GM12873 (cell line): ENCODE data around the gene CFAP300.

Source experiments
- CTCF ChIP-seq: IDR thresholded peaks from 2 replicates; pipeline ENCODE4 v1.5.1; 2012; ENCODE audit warnings: low read depth, mild to moderate bottlenecking, moderate library complexity, low read length, control low read depth; ENCODE audit not compliant: insufficient read depth; ENCODE audit errors: missing control alignments

Gene CFAP300

DNA sequence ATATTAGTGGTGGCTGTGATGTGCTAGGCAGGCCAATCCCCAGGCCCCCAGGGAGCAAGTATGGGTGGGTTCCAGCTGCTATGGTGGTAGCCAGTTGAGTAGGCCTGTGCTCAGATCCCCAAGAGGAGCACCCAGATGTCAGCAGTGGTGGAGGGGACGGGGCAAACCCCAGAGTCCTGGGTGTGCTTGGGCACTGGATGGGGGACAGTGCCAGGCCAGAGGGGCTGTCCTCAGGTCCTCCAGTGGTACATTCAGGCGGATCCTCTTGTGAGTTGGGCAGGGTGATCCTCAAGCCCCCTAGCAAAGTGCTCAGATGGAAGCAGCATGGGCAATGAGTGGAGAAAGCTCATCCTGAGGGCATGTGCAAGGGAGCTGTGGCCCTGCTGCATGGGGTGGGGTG, 26.0 kb downstream of the CFAP300 start:
- no peak for TF ChIP-seq CTCF

GRCh38 chr11:102079625-102080024, 32.4 kb downstream of the CFAP300 start:
- TF ChIP-seq CTCF = no peak

- TF ChIP-seq CTCF = no peak
Observed at GRCh38 chr11:102081313-102081712, 34.1 kb downstream of the CFAP300 start.

DNA sequence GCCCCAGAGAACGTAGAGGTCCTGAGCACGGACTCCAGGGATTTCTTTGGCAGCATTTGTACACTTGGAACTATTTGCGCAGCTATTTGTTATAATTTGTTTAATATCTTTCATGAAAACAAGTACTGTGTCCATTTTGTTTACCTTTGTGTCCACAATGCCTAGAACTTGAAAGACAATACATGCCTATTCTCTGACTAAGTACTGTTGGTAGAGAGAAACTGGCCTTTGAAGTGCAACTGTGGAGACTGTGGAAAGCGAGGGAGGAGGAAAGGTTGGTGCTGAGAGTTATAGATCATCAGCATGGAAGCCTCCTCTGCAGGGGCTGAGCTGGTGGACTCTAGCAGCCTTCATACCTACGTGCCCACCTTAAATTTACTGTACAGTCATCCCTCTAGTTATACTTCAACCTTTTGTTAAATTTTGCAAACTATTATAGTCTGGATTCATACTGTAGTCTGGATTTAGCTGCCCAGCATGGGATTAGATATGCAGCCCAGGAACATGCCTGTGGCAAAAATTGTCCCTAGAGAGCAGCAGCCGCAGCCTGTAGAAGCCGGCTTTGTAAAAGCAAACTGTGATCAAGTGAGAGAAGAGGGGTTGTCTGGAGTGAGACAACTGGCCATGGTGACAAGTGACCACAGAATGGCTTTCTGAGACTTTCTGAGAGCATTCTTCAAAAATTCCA, 38.8 kb downstream of the CFAP300 start:
- no peak for TF ChIP-seq CTCF

- TF ChIP-seq CTCF = no peak
Observed at GRCh38 chr11:102097186-102097585, 49.9 kb downstream of the CFAP300 start.

- no peak for TF ChIP-seq CTCF
Observed at GRCh38 chr11:102099755-102100154, 52.5 kb downstream of the CFAP300 start.

GRCh38 chr11:102108734-102109440, 61.6 kb downstream of the CFAP300 start:
- no peak for TF ChIP-seq CTCF
